Tibial artery (tissue), 4 donors: ENCODE data around the gene ATP8B2.

Experiments
- DNase-seq, 2 donors: peaks; one replicate each; pipeline ENCODE4 v3.0.0-alpha.2; 2019
- H3K27ac ChIP-seq, 2 donors: fragments of 200-600 bp; sonication (generic) in 1 of 2; 1 replicate in 1 of 2; 2 replicates in 1 of 2; pipeline ENCODE4 v1.5.1; 2018 to 2019; ENCODE audit warnings: mild to moderate bottlenecking in 1 of 2
- H3K27me3 ChIP-seq, 2 donors: fragments of 200-600 bp; sonication (generic) in 1 of 2; one replicate each; pipeline versions ENCODE4 v1.5.1 to v1.6.0; 2016 to 2019
- H3K36me3 ChIP-seq, 3 donors: fragments of 200-600 bp; sonication (generic) in 2 of 3; one replicate each; pipeline ENCODE4 v1.5.1; 2016 to 2019; ENCODE audit warnings: mild to moderate bottlenecking in 2 of 3
- H3K4me1 ChIP-seq, 4 donors: fragments of 200-600 bp; sonication (generic) in 2 of 4; 1 replicate in 3 of 4; 2 replicates in 1 of 4; pipeline ENCODE4 v1.5.1; 2016 to 2019
- H3K4me3 ChIP-seq, 2 donors: fragments of 200-600 bp; sonication (generic) in 1 of 2; 1 replicate in 1 of 2; 2 replicates in 1 of 2; pipeline ENCODE4 v1.5.1; 2018 to 2019; ENCODE audit warnings: mild to moderate bottlenecking in 2 of 2
- H3K9me3 ChIP-seq, 3 donors: fragments of 200-600 bp; sonication (generic) in 1 of 3; one replicate each; pipeline ENCODE4 v1.5.1; 2016 to 2019
- CTCF ChIP-seq, 2 experiments: fragments of 200-600 bp in 1 of 2; fragments of 450-650 bp in 1 of 2; IDR thresholded peaks; one replicate each; pipeline ENCODE4 v1.5.1; 2017 to 2019; ENCODE audit warnings: antibody characterized with exemption in 2 of 2, mild to moderate bottlenecking in 1 of 2, moderate library complexity in 1 of 2
- intact Hi-C: fragments of 100-400 bp; cut with DNase I; formaldehyde crosslinking; loops from one replicate; pipeline ENCODE4 v1.15.0; 2023; ENCODE audit warnings: low total_unique reads

The ATP8B2 gene

GRCh38 chr1:154323493-154323892 lies 1.8 kb upstream of the ATP8B2 start:
- no peak overlapping the region for H3K27ac ChIP-seq
- H3K4me3 ChIP-seq = no peak overlapping the region
- intact Hi-C loops = loop anchor here (10.0 kb wide), 1 partner anchor 231 kb away; the partner anchor contains the start of gene UBE2Q1
- peaks cover 0 to 3% of the 10 kb centered on the region in 2 donors for H3K27me3 ChIP-seq
- H3K9me3 ChIP-seq = no peaks in the 10 kb centered on the region
- no peak for DNase-seq
- H3K36me3 ChIP-seq = no peaks in the 10 kb centered on the region
- no peak for TF ChIP-seq CTCF (IDR thresholded peaks at IDR 0.05)
- H3K4me1 ChIP-seq = peaks cover 6 to 31% (median 20%) of the 10 kb centered on the region in 4 donors

GRCh38 chr1:154324241-154324640 lies 1.1 kb upstream of the ATP8B2 start:
- TF ChIP-seq CTCF (IDR thresholded peaks at IDR 0.05) = no peak
- no peaks in the 10 kb centered on the region for H3K36me3 ChIP-seq
- peaks cover 6 to 38% (median 25%) of the 10 kb centered on the region in 4 donors for H3K4me1 ChIP-seq
- peak overlapping the region; percentile 96 to 99 for H3K27ac ChIP-seq
- intact Hi-C loops = loop anchor here (10.0 kb wide), 1 partner anchor 231 kb away; the partner anchor contains the start of gene UBE2Q1
- H3K4me3 ChIP-seq = peak overlapping the region; percentile 72 to 90
- DNase-seq = no peak
- H3K9me3 ChIP-seq = no peaks in the 10 kb centered on the region
- peaks cover 0 to under 1% of the 10 kb centered on the region in 2 donors for H3K27me3 ChIP-seq

- Histone ChIP-seq H3K9me3 (no peaks in the 10 kb centered on the region), H3K4me1 (peaks cover 6 to 45% (median 34%) of the 10 kb centered on the region in 4 donors), H3K4me3 (peak overlapping the region; percentile 72 to 90), H3K27me3 (no peaks in the 10 kb centered on the region), H3K36me3 (peaks cover 5 to 7% (median 6%) of the 10 kb centered on the region in 3 donors), H3K27ac (peak overlapping the region; percentile 96 to 99)
- intact Hi-C loops = loop anchor here (5.0 to 10.0 kb wide), 2 partner anchors 81 to 229 kb away; partner anchors contain the start of genes IL6R and UBE2Q1
- peak; percentile 86 to 93 for DNase-seq
- peak; percentile 71 to 82 for TF ChIP-seq CTCF (IDR thresholded peaks at IDR 0.05)
These were observed 539 bp downstream of the ATP8B2 start for GRCh38 chr1:154325583-154326545.

- Histone ChIP-seq H3K27me3 (no peaks in the 10 kb centered on the region), H3K27ac (peak overlapping the region; percentile 96 to 99), H3K4me3 (peak overlapping the region; percentile 72 to 90), H3K4me1 (peaks cover 6 to 45% (median 34%) of the 10 kb centered on the region in 4 donors), H3K9me3 (no peaks in the 10 kb centered on the region), H3K36me3 (peaks cover 15 to 17% (median 16%) of the 10 kb centered on the region in 3 donors)
- DNase-seq = peak; percentile 95 to 97
- intact Hi-C loops = loop anchor here (5.0 to 10.0 kb wide), 2 partner anchors 80 to 228 kb away; partner anchors contain the start of genes IL6R and UBE2Q1
- TF ChIP-seq CTCF (IDR thresholded peaks at IDR 0.05) = no peak
These were observed 1.5 kb downstream of the ATP8B2 start for GRCh38 chr1:154326546-154327465.
